Stromal cell of bone marrow (primary cell): Measurements from ENCODE around the gene EPHA7.

ENCODE experiments used
- DNase-seq: peaks from one replicate; pipeline ENCODE4 v3.0.0-alpha.2; 2012; ENCODE audit warnings: low read depth

EPHA7 gene

GRCh38 chr6:93323630-93324029 lies 95.7 kb downstream of the EPHA7 start:
- DNase-seq, result no peak

GRCh38 chr6:93322651-93323050 lies 96.7 kb downstream of the EPHA7 start:
- DNase-seq, result no peak

- no peak for DNase-seq
Observed at GRCh38 chr6:93319304-93319703, 100.1 kb downstream of the EPHA7 start.

- no peak for DNase-seq
Observed at GRCh38 chr6:93318121-93318520, 101.2 kb downstream of the EPHA7 start.

GRCh38 chr6:93317592-93317991 lies 101.8 kb downstream of the EPHA7 start:
- no peak for DNase-seq

GRCh38 chr6:93307505-93308409 lies 111.6 kb downstream of the EPHA7 start:
- no peak for DNase-seq

- DNase-seq, result no peak
Observed at GRCh38 chr6:93305088-93305487, 114.3 kb downstream of the EPHA7 start.

GRCh38 chr6:93304505-93304904 lies 114.9 kb downstream of the EPHA7 start:
- no peak for DNase-seq

- DNase-seq, result no peak
Observed at GRCh38 chr6:93300661-93301060, 118.7 kb downstream of the EPHA7 start.

GRCh38 chr6:93299622-93300021 lies 119.7 kb downstream of the EPHA7 start:
- no peak for DNase-seq

GRCh38 chr6:93295631-93296030 lies 123.7 kb downstream of the EPHA7 start:
- DNase-seq, result no peak

GRCh38 chr6:93294879-93295278 lies 124.5 kb downstream of the EPHA7 start:
- no peak for DNase-seq

- DNase-seq, result no peak
Observed at GRCh38 chr6:93293872-93294271, 125.5 kb downstream of the EPHA7 start.

GRCh38 chr6:93293460-93293859 lies 125.9 kb downstream of the EPHA7 start:
- no peak for DNase-seq

- no peak for DNase-seq
Observed at GRCh38 chr6:93282521-93283031, 136.8 kb downstream of the EPHA7 start.

GRCh38 chr6:93278241-93278640 lies 141.1 kb downstream of the EPHA7 start:
- DNase-seq, result no peak

GRCh38 chr6:93272896-93273295 lies 146.5 kb downstream of the EPHA7 start:
- no peak for DNase-seq

GRCh38 chr6:93272211-93272610 lies 147.1 kb downstream of the EPHA7 start:
- no peak for DNase-seq

- DNase-seq, result no peak
Observed at GRCh38 chr6:93266116-93266817, 153.1 kb downstream of the EPHA7 start.

- DNase-seq, result no peak
Observed at GRCh38 chr6:93260881-93261280, 158.5 kb downstream of the EPHA7 start.

- DNase-seq, result no peak
Observed at GRCh38 chr6:93259332-93259731, 160.0 kb downstream of the EPHA7 start.

- DNase-seq, result no peak
Observed at GRCh38 chr6:93252930-93253329, 166.4 kb downstream of the EPHA7 start.

GRCh38 chr6:93248631-93249030 lies 170.7 kb downstream of the EPHA7 start:
- DNase-seq, result no peak
